Measurements from ENCODE around the gene TYW1.
"Not testable (repeated sequence)": the region's sequence is repeated elsewhere in the genome, so short reads cannot be mapped to it uniquely, and the experiment has no call there.

The TYW1 gene

GRCh38 chr7:67045496-67045995 lies 48.9 kb downstream of the TYW1 start:
- Histone ChIP-seq H2AFZ (ENCODE audit: low read depth, low read length) (no peak overlapping the region), H3K27ac (ENCODE audit: low read length, poor library complexity, severe bottlenecking) (no peak overlapping the region), H4K91ac (ENCODE audit: low read length) (no peak overlapping the region), H3K4me2 (ENCODE audit: low read length, poor library complexity, severe bottlenecking) (no peak overlapping the region), H3K27me3 (ENCODE audit: control insufficient read depth in 1 of 2, insufficient read depth in 1 of 2, low read length in 2 of 2) (no peaks in the 10 kb centered on the region), H3K9me3 (ENCODE audit: control insufficient read depth, low read length) (no peaks in the 10 kb centered on the region), H2BK15ac (ENCODE audit: low read depth, poor library complexity, severe bottlenecking) (no peak overlapping the region), H3K79me1 (replicated peaks; ENCODE audit: low read length, poor library complexity, severe bottlenecking) (peaks cover 10% of the 10 kb centered on the region), H3K23ac (ENCODE audit: low read length in 2 of 2) (no peak overlapping the region), H3K14ac (ENCODE audit: low read length in 2 of 2) (no peak overlapping the region), H3K4me3 (ENCODE audit: insufficient read depth in 1 of 2, low read depth in 1 of 2, low read length in 2 of 2) (no peak overlapping the region), H3K4me1 (ENCODE audit: control insufficient read depth, insufficient read depth, low read depth, low read length) (peaks cover 5% of the 10 kb centered on the region), H4K8ac (ENCODE audit: low read length) (no peak overlapping the region), H2BK12ac (ENCODE audit: low read length in 2 of 2) (peak overlapping the region in 1 of 2 experiments; percentile 11), H3K36me3 (ENCODE audit: control insufficient read depth in 1 of 2, insufficient read depth in 2 of 2, low read depth in 1 of 2, low read length in 2 of 2) (peaks cover 0 to 2% of the 10 kb centered on the region in 2 experiments), H2BK5ac (ENCODE audit: low read depth, low read length, poor library complexity, severe bottlenecking) (no peak overlapping the region), H3K9ac (ENCODE audit: low read length) (no peak overlapping the region), H2BK120ac (ENCODE audit: low read depth, low read length) (no peak overlapping the region), H3K18ac (ENCODE audit: low read depth in 1 of 2, low read length in 2 of 2) (no peak overlapping the region), H2AK5ac (ENCODE audit: low read length, severe bottlenecking) (no peak overlapping the region), H3K4ac (ENCODE audit: low read depth in 1 of 2, low read length in 2 of 2) (no peak overlapping the region)
- DNase-seq: no peak
- 76% methylated on average over 3 of the region's 4 CpGs for WGBS

- not testable (repeated sequence) for H3K27ac ChIP-seq (ENCODE audit: low read length, poor library complexity, severe bottlenecking); H3K9ac ChIP-seq (ENCODE audit: low read length); H2BK12ac ChIP-seq (ENCODE audit: low read length in 2 of 2); H3K9me3 ChIP-seq (ENCODE audit: control insufficient read depth, low read length); H3K4ac ChIP-seq (ENCODE audit: low read depth in 1 of 2, low read length in 2 of 2); H3K4me3 ChIP-seq (ENCODE audit: insufficient read depth in 1 of 2, low read depth in 1 of 2, low read length in 2 of 2); DNase-seq; H3K18ac ChIP-seq (ENCODE audit: low read depth in 1 of 2, low read length in 2 of 2); H3K27me3 ChIP-seq (ENCODE audit: control insufficient read depth in 1 of 2, insufficient read depth in 1 of 2, low read length in 2 of 2); H2BK15ac ChIP-seq (ENCODE audit: low read depth, poor library complexity, severe bottlenecking); H3K4me2 ChIP-seq (ENCODE audit: low read length, poor library complexity, severe bottlenecking); H2AK5ac ChIP-seq (ENCODE audit: low read length, severe bottlenecking); H2BK120ac ChIP-seq (ENCODE audit: low read depth, low read length); H3K4me1 ChIP-seq (ENCODE audit: control insufficient read depth, insufficient read depth, low read depth, low read length); H2BK5ac ChIP-seq (ENCODE audit: low read depth, low read length, poor library complexity, severe bottlenecking); H4K91ac ChIP-seq (ENCODE audit: low read length); H4K8ac ChIP-seq (ENCODE audit: low read length); H2AFZ ChIP-seq (ENCODE audit: low read depth, low read length); H3K23ac ChIP-seq (ENCODE audit: low read length in 2 of 2); H3K14ac ChIP-seq (ENCODE audit: low read length in 2 of 2)
- 96% methylated on average over 2 of the region's 2 CpGs for WGBS
- H3K36me3 ChIP-seq (ENCODE audit: control insufficient read depth in 1 of 2, insufficient read depth in 2 of 2, low read depth in 1 of 2, low read length in 2 of 2): peaks cover 6 to 11% of the 10 kb centered on the region in 2 experiments
- peaks cover 10% of the 10 kb centered on the region for H3K79me1 ChIP-seq (replicated peaks; ENCODE audit: low read length, poor library complexity, severe bottlenecking)
These were observed 50.2 kb downstream of the TYW1 start for GRCh38 chr7:67046819-67047218.

- not testable (repeated sequence) for H3K27ac ChIP-seq (ENCODE audit: low read length, poor library complexity, severe bottlenecking); H2BK120ac ChIP-seq (ENCODE audit: low read depth, low read length); H3K79me1 ChIP-seq (replicated peaks; ENCODE audit: low read length, poor library complexity, severe bottlenecking); H4K8ac ChIP-seq (ENCODE audit: low read length); H2AK5ac ChIP-seq (ENCODE audit: low read length, severe bottlenecking); H2BK12ac ChIP-seq (ENCODE audit: low read length in 2 of 2); DNase-seq; H3K4ac ChIP-seq (ENCODE audit: low read depth in 1 of 2, low read length in 2 of 2); H3K4me1 ChIP-seq (ENCODE audit: control insufficient read depth, insufficient read depth, low read depth, low read length); H3K18ac ChIP-seq (ENCODE audit: low read depth in 1 of 2, low read length in 2 of 2); H2BK15ac ChIP-seq (ENCODE audit: low read depth, poor library complexity, severe bottlenecking); H3K4me3 ChIP-seq (ENCODE audit: insufficient read depth in 1 of 2, low read depth in 1 of 2, low read length in 2 of 2); H3K4me2 ChIP-seq (ENCODE audit: low read length, poor library complexity, severe bottlenecking); H3K27me3 ChIP-seq (ENCODE audit: control insufficient read depth in 1 of 2, insufficient read depth in 1 of 2, low read length in 2 of 2); H3K14ac ChIP-seq (ENCODE audit: low read length in 2 of 2); H2BK5ac ChIP-seq (ENCODE audit: low read depth, low read length, poor library complexity, severe bottlenecking); H3K23ac ChIP-seq (ENCODE audit: low read length in 2 of 2); H3K9ac ChIP-seq (ENCODE audit: low read length); H4K91ac ChIP-seq (ENCODE audit: low read length); H2AFZ ChIP-seq (ENCODE audit: low read depth, low read length); H3K9me3 ChIP-seq (ENCODE audit: control insufficient read depth, low read length)
- H3K36me3 ChIP-seq (ENCODE audit: control insufficient read depth in 1 of 2, insufficient read depth in 2 of 2, low read depth in 1 of 2, low read length in 2 of 2): peaks cover 6 to 15% of the 10 kb centered on the region in 2 experiments
- no CpG with 5 or more reads among the region's 2 CpGs for WGBS
These were observed 53.3 kb downstream of the TYW1 start for GRCh38 chr7:67049908-67050307.

GRCh38 chr7:67052161-67052560 lies 55.5 kb downstream of the TYW1 start:
- H3K9me3 ChIP-seq (ENCODE audit: control insufficient read depth, low read length); H2AFZ ChIP-seq (ENCODE audit: low read depth, low read length); H4K91ac ChIP-seq (ENCODE audit: low read length); H3K14ac ChIP-seq (ENCODE audit: low read length in 2 of 2); H3K18ac ChIP-seq (ENCODE audit: low read depth in 1 of 2, low read length in 2 of 2); H3K4ac ChIP-seq (ENCODE audit: low read depth in 1 of 2, low read length in 2 of 2); H3K27me3 ChIP-seq (ENCODE audit: control insufficient read depth in 1 of 2, insufficient read depth in 1 of 2, low read length in 2 of 2); H3K23ac ChIP-seq (ENCODE audit: low read length in 2 of 2); H3K9ac ChIP-seq (ENCODE audit: low read length); H2BK5ac ChIP-seq (ENCODE audit: low read depth, low read length, poor library complexity, severe bottlenecking); H3K4me1 ChIP-seq (ENCODE audit: control insufficient read depth, insufficient read depth, low read depth, low read length); H4K8ac ChIP-seq (ENCODE audit: low read length); H3K79me1 ChIP-seq (replicated peaks; ENCODE audit: low read length, poor library complexity, severe bottlenecking); H3K4me2 ChIP-seq (ENCODE audit: low read length, poor library complexity, severe bottlenecking); H2BK120ac ChIP-seq (ENCODE audit: low read depth, low read length); H3K27ac ChIP-seq (ENCODE audit: low read length, poor library complexity, severe bottlenecking); H3K4me3 ChIP-seq (ENCODE audit: insufficient read depth in 1 of 2, low read depth in 1 of 2, low read length in 2 of 2); H2AK5ac ChIP-seq (ENCODE audit: low read length, severe bottlenecking); H2BK15ac ChIP-seq (ENCODE audit: low read depth, poor library complexity, severe bottlenecking); H2BK12ac ChIP-seq (ENCODE audit: low read length in 2 of 2); DNase-seq: not testable (repeated sequence)
- peaks cover 6 to 15% of the 10 kb centered on the region in 2 experiments for H3K36me3 ChIP-seq (ENCODE audit: control insufficient read depth in 1 of 2, insufficient read depth in 2 of 2, low read depth in 1 of 2, low read length in 2 of 2)
- WGBS: no CpG with 5 or more reads among the region's 2 CpGs
